HG03565 (cell line): ENCODE measurements around the gene MBNL2.
A peak's percentile ranks its signal among the peaks of the same experiment; 100 is the strongest.

Experiments
- ATAC-seq: cut with Tn5 transposase; IDR thresholded peaks from one replicate; pipeline ENCODE4 v1.9.1; 2021; ENCODE audit warnings: mild to moderate bottlenecking, moderate library complexity; ENCODE audit not compliant: unreplicated experiment

MBNL2 gene

DNA sequence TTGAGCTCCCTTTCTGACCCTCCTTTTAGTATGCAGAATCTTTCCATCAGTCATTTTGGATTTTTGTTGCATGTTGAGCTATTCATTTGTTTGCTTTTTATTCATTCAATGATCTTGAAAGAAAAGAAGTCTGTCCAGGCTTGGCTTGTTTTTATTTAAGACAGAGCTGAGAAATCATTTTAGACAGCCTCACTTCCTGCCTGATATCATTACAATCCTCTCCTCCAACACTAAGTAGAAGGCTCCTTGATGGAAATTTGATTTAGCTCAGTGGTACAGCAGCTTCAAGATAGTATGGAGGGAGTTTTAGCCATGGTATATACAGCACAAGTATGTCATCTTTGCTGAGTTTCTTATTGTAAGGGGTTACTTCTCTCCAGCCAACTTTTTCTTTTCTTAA, 28.4 kb downstream of the MBNL2 start:
- no peak for ATAC-seq

DNA sequence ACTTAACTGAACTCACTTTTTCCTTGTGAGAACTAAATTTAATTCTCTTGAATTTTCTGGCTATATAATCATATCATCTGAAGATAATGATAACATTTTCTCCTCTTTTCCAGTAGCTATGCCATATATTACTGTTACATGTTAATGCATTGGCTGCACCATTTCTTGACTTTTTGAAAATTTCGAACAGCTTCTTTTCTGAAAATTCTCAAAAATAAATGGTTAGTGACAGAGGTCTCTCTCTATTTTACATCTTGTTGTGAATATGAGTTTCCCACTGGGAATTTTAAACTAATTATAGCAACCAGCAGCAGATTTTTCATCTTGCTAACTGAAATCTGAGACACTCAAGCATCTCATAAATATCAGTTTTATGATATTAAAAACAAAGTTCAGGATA, 30.6 kb downstream of the MBNL2 start:
- ATAC-seq = no peak

- no peak for ATAC-seq
Measured at GRCh38 chr13:97253581-97254293, 31.6 kb downstream of the MBNL2 start.

DNA sequence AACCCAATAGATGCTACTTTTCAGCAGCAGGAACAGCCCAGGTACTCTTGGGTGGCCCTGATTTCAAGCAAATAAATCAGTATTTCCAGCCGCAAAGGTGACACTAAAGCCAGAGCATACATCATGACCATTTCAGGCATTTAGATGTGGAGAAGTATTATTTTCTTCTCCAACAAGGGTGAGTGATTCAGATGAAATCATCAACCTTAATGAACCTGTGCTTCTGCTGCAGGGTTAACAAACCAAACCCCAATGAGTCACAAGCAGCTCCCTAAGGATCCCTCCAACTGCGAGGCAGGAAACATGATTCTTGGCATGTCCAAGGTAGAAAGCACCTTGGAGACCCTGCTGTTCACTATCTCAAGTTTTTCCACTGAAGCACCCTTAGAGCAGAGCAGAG, 32.7 kb downstream of the MBNL2 start:
- ATAC-seq = no peak

DNA sequence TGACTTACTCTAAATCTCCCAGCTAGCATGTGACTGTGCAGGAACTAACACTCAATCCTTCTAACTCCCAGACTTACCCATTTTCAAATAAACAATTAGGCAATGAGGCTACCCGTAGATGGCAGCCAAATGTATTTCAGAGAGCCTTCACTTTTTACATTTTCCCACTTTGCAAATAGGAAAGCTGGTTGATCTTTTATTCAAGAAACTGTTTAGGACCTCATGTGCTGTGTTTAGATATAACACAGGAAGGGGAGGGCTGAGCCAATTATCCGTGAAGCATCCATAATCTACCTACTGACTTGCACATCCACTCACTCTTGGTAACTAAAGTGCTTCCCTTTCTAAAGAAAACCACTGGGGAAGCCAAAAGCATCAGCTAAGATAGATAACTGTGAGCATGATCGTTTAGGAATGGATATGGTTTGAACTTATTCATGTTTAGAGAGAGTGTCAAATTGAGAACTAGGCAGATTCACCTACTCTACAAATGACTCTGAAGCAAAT, 33.4 kb downstream of the MBNL2 start:
- ATAC-seq = no peak

GRCh38 chr13:97256343-97256783, 34.2 kb downstream of the MBNL2 start:
- ATAC-seq = no peak

GRCh38 chr13:97257228-97257755, 35.2 kb downstream of the MBNL2 start:
- no peak for ATAC-seq

DNA sequence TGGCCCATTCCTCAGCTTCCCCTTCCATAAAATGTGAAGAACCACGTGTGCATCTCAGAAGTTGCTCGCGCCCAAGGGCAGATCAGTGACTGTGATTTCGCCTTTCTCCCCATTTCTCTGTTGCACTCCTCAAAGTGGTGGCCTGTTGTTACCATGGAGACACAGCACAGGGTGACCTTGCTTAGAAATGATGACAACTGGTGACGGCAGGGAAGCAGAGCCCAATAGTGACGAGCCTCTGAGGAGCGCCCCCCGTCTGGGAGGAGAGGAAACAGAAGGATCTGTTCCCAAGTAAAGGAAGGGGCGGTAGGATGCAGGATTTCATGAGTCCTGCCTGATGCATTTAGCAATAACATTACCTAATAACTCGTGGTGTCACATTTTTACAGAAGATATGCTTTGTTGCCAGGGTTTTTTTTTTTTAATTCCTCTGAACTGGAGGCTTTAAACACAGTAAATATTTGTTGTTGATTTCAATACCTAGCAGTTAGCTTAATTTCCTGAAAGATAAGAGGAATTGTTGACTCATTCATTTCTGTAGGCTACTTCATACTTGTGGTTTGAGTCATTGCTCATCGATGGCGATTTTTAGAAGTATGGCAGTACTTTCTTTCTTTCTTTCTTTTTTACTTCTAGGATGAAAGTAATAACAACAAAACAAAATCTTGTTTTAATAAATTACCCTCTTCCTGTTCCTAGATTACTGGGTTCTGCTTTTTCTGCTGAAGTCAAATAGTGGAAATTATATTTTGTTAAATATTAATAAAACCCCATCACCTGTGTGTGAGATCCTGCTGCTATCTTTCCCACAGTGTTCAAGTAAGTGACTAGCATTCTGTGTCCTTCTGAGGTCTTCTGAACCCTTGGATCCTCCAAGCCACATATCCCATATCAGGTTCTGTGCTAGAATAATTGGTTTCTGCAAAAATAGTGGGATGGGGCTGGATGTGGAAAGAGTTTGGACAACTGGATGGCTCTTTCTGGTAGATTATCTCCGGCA, 36.0 kb downstream of the MBNL2 start:
- ATAC-seq = peak; percentile 70

- no peak for ATAC-seq
Measured at GRCh38 chr13:97258801-97259200, 36.7 kb downstream of the MBNL2 start.

- ATAC-seq = no peak
Measured at GRCh38 chr13:97259410-97259797, 37.3 kb downstream of the MBNL2 start.

- no peak for ATAC-seq
Measured at GRCh38 chr13:97259798-97260714, 37.9 kb downstream of the MBNL2 start.

DNA sequence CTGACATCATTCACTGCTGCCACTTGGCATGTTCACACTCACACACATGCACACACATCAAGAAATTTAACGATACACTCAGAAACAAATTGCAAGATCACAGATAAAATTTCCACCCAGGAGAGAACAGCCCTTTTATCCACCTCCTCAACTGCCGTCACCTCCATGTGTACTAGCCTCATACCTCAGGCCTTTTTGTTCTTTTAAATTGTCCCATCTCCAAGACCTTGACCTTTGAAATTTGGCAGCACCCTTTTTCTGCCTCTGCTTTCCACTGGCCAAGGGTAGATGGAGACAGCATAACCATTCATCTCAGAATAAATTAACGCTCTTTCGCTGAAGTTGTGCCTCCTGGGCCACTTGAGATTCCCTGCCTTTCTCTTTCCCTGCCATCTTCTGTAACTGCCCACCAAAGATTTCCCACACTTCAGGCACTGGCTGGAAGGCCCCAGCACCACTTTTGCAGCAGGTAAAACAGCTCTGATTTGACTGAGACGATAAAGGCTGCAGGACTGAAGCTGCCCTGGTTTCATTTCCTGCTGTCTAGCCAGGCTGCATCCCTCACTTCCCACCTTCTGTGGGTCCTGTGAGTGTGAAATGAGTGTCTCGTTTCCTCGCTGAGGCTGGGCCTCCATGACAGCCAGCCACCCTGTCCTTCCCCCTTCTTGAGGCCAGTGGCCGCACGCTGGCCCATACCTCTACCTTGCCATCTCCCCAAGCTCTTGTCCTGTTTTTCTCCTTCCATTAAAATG, 39.3 kb downstream of the MBNL2 start:
- peak; percentile 65 for ATAC-seq

DNA sequence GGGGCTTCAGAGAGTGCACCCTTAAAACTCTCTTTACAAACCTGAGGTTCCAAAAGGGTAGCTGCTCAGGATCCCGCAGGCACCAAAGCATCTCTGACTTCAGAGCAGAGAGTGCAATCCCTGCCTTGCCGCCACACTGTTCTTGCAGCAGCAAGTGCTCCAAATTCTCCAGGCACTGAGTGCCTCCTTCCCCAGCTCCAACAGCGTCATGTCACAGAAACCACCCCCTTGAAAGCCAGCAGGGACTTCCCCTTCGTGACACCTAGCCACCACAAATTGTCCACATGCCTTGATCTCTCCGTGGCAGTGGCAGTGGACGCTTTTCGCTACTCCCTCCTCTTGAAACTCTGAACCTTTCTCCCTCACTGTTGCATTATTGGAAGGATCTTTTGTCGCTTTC, 39.9 kb downstream of the MBNL2 start:
- no peak for ATAC-seq

DNA sequence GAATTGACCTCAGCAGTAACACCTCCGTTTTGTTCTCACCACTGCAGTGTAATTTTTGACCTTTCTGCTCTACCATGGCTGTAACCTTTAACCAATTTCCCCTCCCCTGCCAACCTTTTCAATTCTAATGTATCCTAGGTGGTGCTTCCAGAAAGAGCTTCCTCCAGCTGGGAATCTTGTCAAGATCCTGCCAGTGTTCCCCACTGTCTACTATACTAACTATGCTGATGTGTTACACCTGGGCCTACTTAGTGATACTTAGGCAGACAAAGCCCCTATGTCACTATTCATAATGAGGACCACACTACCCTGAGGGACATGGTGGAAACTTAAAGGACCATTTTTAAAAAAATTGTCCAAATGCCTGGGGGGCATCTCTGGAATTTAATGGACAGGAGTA, 41.0 kb downstream of the MBNL2 start:
- no peak for ATAC-seq

- no peak for ATAC-seq
Measured at GRCh38 chr13:97264663-97265062, 42.5 kb downstream of the MBNL2 start.

GRCh38 chr13:97266332-97266731, 44.2 kb downstream of the MBNL2 start:
- no peak for ATAC-seq

- ATAC-seq = no peak
Measured at GRCh38 chr13:97266772-97267417, 44.8 kb downstream of the MBNL2 start.

DNA sequence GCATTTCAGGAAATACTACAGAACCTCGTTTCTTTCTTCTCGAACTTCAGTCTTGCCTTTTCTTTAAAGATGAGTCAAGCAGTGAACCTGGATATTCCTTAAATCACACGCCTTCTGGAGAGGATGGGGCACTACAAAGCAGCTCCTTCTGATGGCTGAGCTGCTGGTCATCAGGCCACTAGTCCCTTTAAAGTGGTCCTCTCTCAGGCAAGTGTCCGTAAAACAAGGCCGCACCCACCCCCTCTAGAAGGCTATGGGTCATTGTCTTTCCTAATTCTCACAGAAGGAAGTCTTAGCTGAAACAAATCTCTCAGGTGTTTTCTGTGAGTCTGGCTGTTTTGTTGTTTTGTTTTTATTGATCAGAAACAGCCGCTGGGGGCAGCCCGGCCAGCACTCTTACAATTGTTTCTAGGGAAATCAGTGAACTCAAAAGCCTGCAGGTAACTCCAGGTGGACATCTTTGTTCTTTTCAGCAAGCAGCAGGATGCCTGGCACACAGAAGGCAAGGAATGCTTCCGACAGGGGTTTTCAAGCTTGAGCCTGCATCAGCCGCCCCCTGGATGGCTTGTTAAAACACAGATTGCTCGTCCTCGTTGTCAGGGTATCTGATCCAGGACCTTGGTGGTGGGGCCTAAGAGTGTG, 45.4 kb downstream of the MBNL2 start:
- ATAC-seq = no peak

DNA sequence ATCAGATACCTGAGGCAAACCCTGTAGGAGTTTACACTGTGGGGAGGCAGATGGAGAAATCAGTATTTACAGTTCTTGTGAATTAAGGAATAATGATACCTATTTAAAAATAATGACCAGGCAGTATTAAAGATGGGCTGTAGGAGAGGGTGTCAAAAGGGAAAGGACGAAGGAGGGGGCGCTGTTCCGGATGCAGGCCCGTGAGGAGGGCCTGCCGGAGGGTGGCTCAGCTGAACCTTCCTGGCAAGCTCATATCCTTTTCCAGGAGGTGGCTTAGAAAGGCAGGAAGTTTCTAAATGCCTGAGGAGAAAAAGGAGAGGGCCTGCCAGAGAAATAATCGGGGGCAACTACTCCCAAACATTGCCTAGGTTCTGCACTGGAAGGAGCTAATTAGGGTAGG, 46.6 kb downstream of the MBNL2 start:
- ATAC-seq = no peak
